Astrocyte of the spinal cord (primary cell): ENCODE data around the gene MS4A4E.

ENCODE experiments used
- DNase-seq: peaks from one replicate; pipeline ENCODE4 v3.0.0; 2011; ENCODE audit warnings: low read depth, low spot score
- H3K4me3 ChIP-seq: 2 replicates; pipeline ENCODE4 v1.5.1; 2011; ENCODE audit warnings: low read depth, mild to moderate bottlenecking, low read length, moderate library complexity
- CTCF ChIP-seq: IDR thresholded peaks from 2 replicates; pipeline ENCODE4 v1.5.1; 2012; ENCODE audit warnings: low read depth, mild to moderate bottlenecking, low read length, inconsistent platforms
- in situ Hi-C: cut with HindIII; loops from 2 replicates; pipeline ENCODE4 v1.10.0; 2017; ENCODE audit warnings: low sequenced_read_pairs

Gene MS4A4E

GRCh38 chr11:60165538-60165937, 77.4 kb downstream of the MS4A4E start:
- no peak for TF ChIP-seq CTCF
- in situ Hi-C loops, result no loop called here
- no peak overlapping the region for H3K4me3 ChIP-seq
- DNase-seq, result no peak

- no peak for DNase-seq
- in situ Hi-C loops, result no loop called here
- no peak for TF ChIP-seq CTCF
- no peak overlapping the region for H3K4me3 ChIP-seq
These were observed 78.3 kb downstream of the MS4A4E start for GRCh38 chr11:60164550-60165075.

GRCh38 chr11:60161766-60162165, 81.2 kb downstream of the MS4A4E start:
- in situ Hi-C loops, result no loop called here
- no peak for TF ChIP-seq CTCF

GRCh38 chr11:60161107-60161506, 81.8 kb downstream of the MS4A4E start:
- no peak overlapping the region for H3K4me3 ChIP-seq
- in situ Hi-C loops, result no loop called here
- DNase-seq, result no peak
- no peak for TF ChIP-seq CTCF

More at GRCh38 chr11:60161766-60162165, 81.2 kb downstream of the MS4A4E start:
- no peak overlapping the region for H3K4me3 ChIP-seq
- DNase-seq, result no peak

- DNase-seq, result no peak
- in situ Hi-C loops, result no loop called here
- no peak overlapping the region for H3K4me3 ChIP-seq
- TF ChIP-seq CTCF, result no peak
These were observed 83.1 kb downstream of the MS4A4E start for GRCh38 chr11:60159868-60160267.

GRCh38 chr11:60159284-60159683, 83.7 kb downstream of the MS4A4E start:
- no peak for TF ChIP-seq CTCF
- in situ Hi-C loops, result no loop called here
- no peak overlapping the region for H3K4me3 ChIP-seq
- DNase-seq, result no peak

- in situ Hi-C loops, result no loop called here
- DNase-seq, result no peak
- TF ChIP-seq CTCF, result no peak
These were observed 84.3 kb downstream of the MS4A4E start for GRCh38 chr11:60158636-60159035.

More at GRCh38 chr11:60158636-60159035, 84.3 kb downstream of the MS4A4E start:
- H3K4me3 ChIP-seq, result no peak overlapping the region
